Pancreas (tissue), 10 donors: ENCODE data around the gene LSM3. TPM values are rescaled to one million over a fixed set of nuclear protein-coding genes. Genes with fewer than 3 reads are reported as not detected.
"Not testable (repeated sequence)": the region's sequence is repeated elsewhere in the genome, so short reads cannot be mapped to it uniquely, and the experiment has no call there.

Experiments
- ATAC-seq, 4 donors: fragments of 200-7000 bp; cut with Tn5 transposase; one replicate each; pipeline versions ENCODE4 v1.8.0 to v1.9.1; 2020; ENCODE audit warnings: mild to moderate bottlenecking in 4 of 4, moderate library complexity in 4 of 4
- DNase-seq, 6 donors: peaks; one replicate each; pipeline ENCODE4 v3.0.0-alpha.2; 2020
- FAIRE-seq: peaks from 2 replicates; lab custom pipeline; 2012; peaks lifted over from hg19 to GRCh38; lab: Jason Lieb, UNC
- H3K27ac ChIP-seq, 4 donors: fragments of 200-600 bp; sonication (generic); 1 replicate in 3 of 4; 2 replicates in 1 of 4; pipeline versions ENCODE4 v1.5.0 to v1.8.0; 2020
- H3K27me3 ChIP-seq, 4 donors: fragments of 200-600 bp; one replicate each; pipeline ENCODE4 v1.8.0; 2021
- H3K36me3 ChIP-seq, 3 donors: fragments of 200-600 bp; sonication (generic) in 1 of 3; one replicate each; pipeline versions ENCODE4 v1.5.0 to v1.8.0; 2020 to 2021
- H3K4me1 ChIP-seq, 3 donors: fragments of 200-600 bp; one replicate each; pipeline ENCODE4 v1.8.0; 2021
- H3K4me3 ChIP-seq, 4 donors: fragments of 200-600 bp; sonication (generic) in 2 of 4; one replicate each; pipeline versions ENCODE4 v1.5.0 to v1.8.0; 2020 to 2021
- H3K9me3 ChIP-seq, 4 donors: fragments of 200-600 bp; one replicate each; pipeline ENCODE4 v1.8.0; 2021
- WGBS, 2 donors: extraction: QIAGEN DNeasy Blood & Tissue Kit; methylation state at CpG; one replicate each; pipeline ENCODE4 v1.1.7; 2013; 5-methylcytosine and 5-hydroxymethylcytosine counted together
- intact Hi-C, 3 donors: fragments of 100-400 bp; cut with DNase I; formaldehyde crosslinking; loops; one replicate each; pipeline versions ENCODE4 v1.11.1 to v1.14.2; 2022
- polyA plus RNA-seq, 2 donors: library from polyadenylated mRNA; stranded (reverse); fragments of 200-250 nt; gene quantifications; one replicate each; pipeline ENCODE4 v1.2.3, GENCODE V29; 2013
- total RNA-seq, 6 donors: library from RNA; stranded (reverse); fragmentation: NEBNext Ultra II Directional in 4 of 6; extraction: Animal tissue kit (Norgen Biotek cat#: 25700) in 4 of 6; gene quantifications; one replicate each; pipeline versions ENCODE4 v1.2.1 to v1.2.4, GENCODE V29; 2021 to 2023
- TF ChIP-seq, protein P1 (sequence below), 4 donors: fragments of 200-600 bp; sonication (generic) in 3 of 4; IDR thresholded peaks; one replicate each; pipeline versions ENCODE4 v1.5.0 to v1.8.0; 2021; ENCODE audit warnings: antibody characterized with exemption in 4 of 4
- donor health status: healthy with polysubstance abuse.
- donor health status: DM: no; HTN: no; CAD: no; lungs with moderate emphysema.
- donor health status: DM: no; HTN: no; CAD: no.
- donor health status: control.
- donor health status: control.
- donor health status: Bipolar disorder and iron deficiency.
- donor health status: DM: yes; HTN: yes; CAD: no.
- donor health status: DM: no; HTN: no; CAD: no.
- donor health status: DM: no; HTN: no; CAD: no.
- donor health status: DM: yes; HTN: yes; CAD: no.

LSM3 gene
- total and polyA plus RNA-seq, 8 donors: 3.2 to 7.9 (median 4.3) TPM

DNA sequence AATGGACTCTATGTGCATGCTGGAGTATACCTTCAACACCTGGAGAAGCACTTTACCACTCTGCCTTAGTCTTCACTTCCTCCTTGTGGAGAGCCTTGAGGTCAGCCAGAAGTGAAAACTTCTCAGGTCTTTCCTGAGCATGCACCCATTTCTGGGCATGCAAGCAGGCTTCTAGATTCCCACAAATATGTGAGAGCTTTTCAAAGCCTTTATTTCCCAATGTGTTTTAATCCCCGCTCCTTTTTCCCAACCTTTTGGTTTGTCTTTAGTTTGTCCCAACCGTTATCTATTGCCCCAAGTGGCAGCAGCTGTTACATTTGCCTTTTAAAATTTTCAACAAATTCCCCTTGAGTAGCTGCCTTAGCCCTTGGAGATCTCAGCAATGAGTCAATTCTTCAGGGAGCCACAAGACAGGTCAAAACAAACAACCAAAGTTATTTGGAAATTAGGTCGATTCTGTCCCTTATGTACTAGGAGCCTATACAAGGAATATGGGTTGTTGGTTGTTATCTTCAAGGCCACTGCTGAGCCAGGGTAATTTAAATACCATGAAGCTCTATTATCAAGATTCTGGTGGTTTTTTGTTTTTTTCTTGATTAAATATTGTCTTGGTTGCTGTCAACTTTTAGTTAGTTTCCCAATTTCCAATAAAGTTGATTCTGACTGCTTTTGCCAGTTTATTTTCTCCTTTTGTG, 44.4 kb downstream of the LSM3 start:
- no peak overlapping the region for H3K4me3 ChIP-seq
- no peaks in the 10 kb centered on the region for H3K4me1 ChIP-seq
- WGBS, 2 donors: 78 to 81% methylated on average over 3 of the region's 3 CpGs
- peak in 1 of 4 donors; percentile 20 for ATAC-seq
- DNase-seq: no peak
- intact Hi-C loops: no loop called here
- no peaks in the 10 kb centered on the region for H3K27me3 ChIP-seq
- H3K9me3 ChIP-seq: no peaks in the 10 kb centered on the region
- H3K36me3 ChIP-seq: no peaks in the 10 kb centered on the region
- no peak overlapping the region for H3K27ac ChIP-seq
- TF ChIP-seq, protein P1, sequence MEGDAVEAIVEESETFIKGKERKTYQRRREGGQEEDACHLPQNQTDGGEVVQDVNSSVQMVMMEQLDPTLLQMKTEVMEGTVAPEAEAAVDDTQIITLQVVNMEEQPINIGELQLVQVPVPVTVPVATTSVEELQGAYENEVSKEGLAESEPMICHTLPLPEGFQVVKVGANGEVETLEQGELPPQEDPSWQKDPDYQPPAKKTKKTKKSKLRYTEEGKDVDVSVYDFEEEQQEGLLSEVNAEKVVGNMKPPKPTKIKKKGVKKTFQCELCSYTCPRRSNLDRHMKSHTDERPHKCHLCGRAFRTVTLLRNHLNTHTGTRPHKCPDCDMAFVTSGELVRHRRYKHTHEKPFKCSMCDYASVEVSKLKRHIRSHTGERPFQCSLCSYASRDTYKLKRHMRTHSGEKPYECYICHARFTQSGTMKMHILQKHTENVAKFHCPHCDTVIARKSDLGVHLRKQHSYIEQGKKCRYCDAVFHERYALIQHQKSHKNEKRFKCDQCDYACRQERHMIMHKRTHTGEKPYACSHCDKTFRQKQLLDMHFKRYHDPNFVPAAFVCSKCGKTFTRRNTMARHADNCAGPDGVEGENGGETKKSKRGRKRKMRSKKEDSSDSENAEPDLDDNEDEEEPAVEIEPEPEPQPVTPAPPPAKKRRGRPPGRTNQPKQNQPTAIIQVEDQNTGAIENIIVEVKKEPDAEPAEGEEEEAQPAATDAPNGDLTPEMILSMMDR (IDR thresholded peaks at IDR 0.05): no peak
- FAIRE-seq: no peak

DNA sequence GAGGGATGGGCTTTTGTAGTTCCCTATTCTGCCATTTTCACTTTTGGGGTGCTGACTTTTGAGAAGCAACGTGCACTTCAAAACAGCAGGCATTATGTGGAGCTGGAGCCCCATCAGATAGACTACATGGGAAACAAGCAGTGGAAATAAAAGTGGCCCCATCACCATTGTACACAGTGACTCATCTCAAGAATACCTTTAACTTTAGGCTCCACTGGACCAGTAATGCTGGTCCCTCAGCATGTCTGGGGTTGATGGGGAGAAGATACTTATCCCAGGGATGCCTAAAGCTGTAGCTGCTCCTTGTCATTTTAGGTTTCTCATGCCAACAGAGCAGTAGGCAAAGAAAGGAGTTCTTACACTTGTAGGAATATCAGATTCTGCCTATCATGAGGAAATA, 45.0 kb downstream of the LSM3 start:
- intact Hi-C loops: no loop called here
- DNase-seq (no peak), FAIRE-seq (no peak), ATAC-seq (no peak)
- TF ChIP-seq, protein P1 (IDR thresholded peaks at IDR 0.05): no peak
- no peaks in the 10 kb centered on the region for H3K27me3 ChIP-seq
- H3K27ac ChIP-seq: no peak overlapping the region
- 56 to 71% methylated on average over 1 of the region's 1 CpG for WGBS, 2 donors
- no peaks in the 10 kb centered on the region for H3K36me3 ChIP-seq
- no peak overlapping the region for H3K4me3 ChIP-seq
- H3K9me3 ChIP-seq: no peaks in the 10 kb centered on the region
- no peaks in the 10 kb centered on the region for H3K4me1 ChIP-seq

DNA sequence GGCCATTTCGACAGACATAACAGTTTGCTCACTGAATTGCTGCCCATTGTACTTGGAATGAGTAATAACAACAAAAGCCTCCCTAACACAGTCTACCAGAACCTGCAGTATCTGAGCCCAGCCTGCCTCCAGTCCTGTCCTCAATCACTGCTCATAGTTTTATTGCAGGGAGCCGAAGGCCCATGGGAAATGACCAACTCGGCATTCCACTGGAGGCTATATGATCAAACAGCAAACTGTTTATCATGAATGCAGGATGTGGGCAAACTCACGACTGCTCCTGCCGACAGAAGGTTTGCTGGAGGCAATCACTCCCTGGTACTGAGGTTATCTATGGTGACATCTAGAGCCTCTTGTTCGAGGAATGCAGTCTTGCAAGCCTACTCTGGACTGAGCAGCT, 46.3 kb downstream of the LSM3 start:
- Histone ChIP-seq H3K4me3 (no peak overlapping the region), H3K27ac (no peak overlapping the region), H3K9me3 (no peaks in the 10 kb centered on the region), H3K36me3 (no peaks in the 10 kb centered on the region), H3K4me1 (no peaks in the 10 kb centered on the region), H3K27me3 (no peaks in the 10 kb centered on the region)
- intact Hi-C loops: no loop called here
- 51 to 57% methylated on average over 6 of the region's 6 CpGs for WGBS, 2 donors
- TF ChIP-seq, protein P1 (IDR thresholded peaks at IDR 0.05): no peak
- DNase-seq (no peak), FAIRE-seq (no peak), ATAC-seq (no peak)

DNA sequence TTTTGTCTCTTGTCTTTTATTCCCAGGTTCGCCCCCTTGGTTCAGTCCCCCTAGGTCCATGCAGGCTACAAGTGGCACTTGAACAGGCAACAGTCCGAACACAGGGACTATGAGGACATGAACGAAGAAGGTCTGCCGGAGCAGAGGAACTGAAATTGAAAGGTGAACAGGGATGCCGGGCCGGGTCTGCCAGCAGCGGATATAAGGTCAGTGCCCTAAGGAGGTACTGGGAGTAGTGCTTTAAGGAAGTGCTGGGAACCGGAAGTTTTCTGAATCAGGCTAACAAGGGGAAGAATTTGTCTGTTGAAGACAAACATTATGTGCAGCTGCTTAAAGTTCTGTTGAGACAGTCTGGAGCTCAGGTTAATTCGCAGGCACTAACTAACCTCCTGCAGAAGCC, 46.8 kb downstream of the LSM3 start:
- DNase-seq (no peak), FAIRE-seq (no peak), ATAC-seq (no peak)
- Histone ChIP-seq H3K27me3 (no peaks in the 10 kb centered on the region), H3K27ac (no peak overlapping the region), H3K4me1 (no peaks in the 10 kb centered on the region), H3K4me3 (no peak overlapping the region), H3K9me3 (no peaks in the 10 kb centered on the region), H3K36me3 (no peaks in the 10 kb centered on the region)
- TF ChIP-seq, protein P1 (IDR thresholded peaks at IDR 0.05): no peak
- intact Hi-C loops: no loop called here
- WGBS, 2 donors: 73 to 75% methylated on average over 9 of the region's 9 CpGs

DNA sequence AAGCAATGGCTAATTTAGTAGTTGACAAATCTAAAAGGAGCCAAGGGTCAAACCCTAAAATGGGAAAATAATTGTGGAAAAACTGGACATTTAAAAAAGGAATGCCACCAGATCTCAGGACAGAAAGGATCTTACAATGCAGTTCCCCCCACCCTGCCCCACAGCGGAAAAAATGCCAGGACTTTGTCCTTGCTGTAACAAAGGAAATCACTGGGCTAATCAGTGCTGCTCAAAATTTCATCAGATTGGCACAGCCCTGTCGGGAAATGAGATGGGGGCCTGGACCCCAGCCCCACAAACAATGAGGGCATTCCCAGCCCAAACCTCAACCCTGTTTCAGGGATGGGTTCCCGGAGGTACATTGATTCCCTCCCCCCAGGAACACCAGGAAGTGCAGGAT, 47.7 kb downstream of the LSM3 start:
- H3K9me3 ChIP-seq, intact Hi-C loops, H3K4me1 ChIP-seq, H3K27me3 ChIP-seq, DNase-seq, H3K4me3 ChIP-seq, FAIRE-seq, ATAC-seq, H3K27ac ChIP-seq, H3K36me3 ChIP-seq: not testable (repeated sequence)
- WGBS, 2 donors: 39 to 49% methylated on average over 3 of the region's 3 CpGs
